ENCODE measurements around the gene CACNA1F. TPM values are rescaled to one million over a fixed set of nuclear protein-coding genes. Genes with fewer than 3 reads are reported as not detected.
A peak's percentile ranks its signal among the peaks of the same experiment; 100 is the strongest.

The CACNA1F gene
- total RNA-seq, 1 donor from 2014 or later = 0.05 TPM

- Mint-ChIP-seq H3K27ac (ENCODE audit: unreplicated experiment) (no peak overlapping the region), H3K27me3 (ENCODE audit: low read depth) (no peaks in the 10 kb centered on the region), H3K4me3 (peak overlapping the region; percentile 51), H3K36me3 (ENCODE audit: low read depth) (peaks cover 4% of the 10 kb centered on the region), H3K9me3 (peaks cover 2% of the 10 kb centered on the region), H3K4me1 (peaks cover 19% of the 10 kb centered on the region)
- no peak for TF ChIP-seq CTCF (conservative IDR thresholded peaks at IDR 0.05)
- DNase-seq (ENCODE audit: low read depth, low spot score) = no peak
Observed at GRCh38 chrX:49187028-49187394, 46.1 kb downstream of the CACNA1F start.

GRCh38 chrX:49186125-49187027, 46.8 kb downstream of the CACNA1F start, which contains the start of gene PRICKLE3:
Gene PRICKLE3 (minus strand): TSS chrX:49186373. CDS start chrX:49186297, 76 bp downstream.
- TF ChIP-seq CTCF (conservative IDR thresholded peaks at IDR 0.05) = peak; percentile 39
- H3K27ac Mint-ChIP-seq (ENCODE audit: unreplicated experiment) = no peak within 1 kb of the TSS
- peaks cover 4% of the 10 kb centered on the region for H3K36me3 Mint-ChIP-seq (ENCODE audit: low read depth)
- DNase-seq (ENCODE audit: low read depth, low spot score) = peak; percentile 50
- peaks cover 19% of the 10 kb centered on the region for H3K4me1 Mint-ChIP-seq
- H3K4me3 Mint-ChIP-seq = peak within 1 kb of the TSS; percentile 70
- H3K9me3 Mint-ChIP-seq = peaks cover 2% of the 10 kb centered on the region
- no peaks in the 10 kb centered on the region for H3K27me3 Mint-ChIP-seq (ENCODE audit: low read depth)

GRCh38 chrX:49184294-49185281, 48.6 kb downstream of the CACNA1F start:
- no peaks in the 10 kb centered on the region for H3K27me3 Mint-ChIP-seq (ENCODE audit: low read depth)
- H3K27ac Mint-ChIP-seq (ENCODE audit: unreplicated experiment) = peak overlapping the region; percentile 27
- DNase-seq (ENCODE audit: low read depth, low spot score) = peak; percentile 78
- TF ChIP-seq CTCF (conservative IDR thresholded peaks at IDR 0.05) = no peak
- no peaks in the 10 kb centered on the region for H3K9me3 Mint-ChIP-seq
- peaks cover 9% of the 10 kb centered on the region for H3K4me1 Mint-ChIP-seq
- peaks cover 4% of the 10 kb centered on the region for H3K36me3 Mint-ChIP-seq (ENCODE audit: low read depth)
- H3K4me3 Mint-ChIP-seq = peak overlapping the region; percentile 79

GRCh38 chrX:49183701-49184281, 49.3 kb downstream of the CACNA1F start:
- Mint-ChIP-seq H3K9me3 (peaks cover 4% of the 10 kb centered on the region), H3K27me3 (ENCODE audit: low read depth) (no peaks in the 10 kb centered on the region), H3K36me3 (ENCODE audit: low read depth) (peaks cover 10% of the 10 kb centered on the region), H3K4me1 (peaks cover 9% of the 10 kb centered on the region), H3K4me3 (peak overlapping the region; percentile 79), H3K27ac (ENCODE audit: unreplicated experiment) (peak overlapping the region; percentile 27)
- no peak for TF ChIP-seq CTCF (conservative IDR thresholded peaks at IDR 0.05)
- DNase-seq (ENCODE audit: low read depth, low spot score) = no peak

GRCh38 chrX:49179358-49179757, 53.8 kb downstream of the CACNA1F start:
- no peak for DNase-seq (ENCODE audit: low read depth, low spot score)
- Mint-ChIP-seq H3K4me3 (peak overlapping the region; percentile 20), H3K9me3 (peaks cover 4% of the 10 kb centered on the region), H3K4me1 (peaks cover 5% of the 10 kb centered on the region), H3K27me3 (ENCODE audit: low read depth) (peaks cover 5% of the 10 kb centered on the region), H3K27ac (ENCODE audit: unreplicated experiment) (peak overlapping the region; percentile 82), H3K36me3 (ENCODE audit: low read depth) (peaks cover 10% of the 10 kb centered on the region)
- no peak for TF ChIP-seq CTCF (conservative IDR thresholded peaks at IDR 0.05)

All from neural crest cell (in vitro differentiated cells).